A549 (cell line): ENCODE results near the gene CDH4.

ENCODE experiments used
- CHD4 ChIP-seq: fragments of 200-600 bp; sonication (generic); IDR thresholded peaks from 2 replicates; pipeline ENCODE4 v1.6.1; 2016; ENCODE audit warnings: antibody characterized with exemption, mild to moderate bottlenecking, borderline replicate concordance
- CTCF ChIP-seq: fragments of >200 bp; sonication (Bioruptor Twin); formaldehyde crosslinking; IDR thresholded peaks from 3 replicates; pipeline ENCODE4 v1.5.1; 2016
- EP300 ChIP-seq, 2 experiments: fragments of >200 bp; sonication (Bioruptor Twin); formaldehyde crosslinking; IDR thresholded peaks; 2 replicates in 1 of 2; 3 replicates in 1 of 2; pipeline ENCODE4 v1.6.1; 2016 to 2017
- HMGXB4 ChIP-seq: fragments of 250-450 bp; sonication (Bioruptor Pico); IDR thresholded peaks from 2 replicates; pipeline ENCODE4 v1.5.0; 2021; ENCODE audit warnings: mild to moderate bottlenecking, moderate library complexity, borderline replicate concordance
- JUN ChIP-seq, 2 experiments: fragments of >200 bp; sonication (Bioruptor Twin); formaldehyde crosslinking; IDR thresholded peaks; 2 replicates in 1 of 2; 3 replicates in 1 of 2; pipeline ENCODE4 v1.6.1; 2016 to 2017
- MAZ ChIP-seq: fragments of 150-350 bp; IDR thresholded peaks from 2 replicates; pipeline ENCODE4 v1.6.1; 2014; ENCODE audit warnings: antibody characterized with exemption, low read depth, low read length, borderline replicate concordance
- MYC ChIP-seq: IDR thresholded peaks from 2 replicates; pipeline ENCODE4 v1.6.1; 2012; ENCODE audit warnings: mild to moderate bottlenecking, inconsistent platforms, low read length, improper control_type of control experiment, borderline replicate concordance
- POLR2A ChIP-seq: IDR thresholded peaks from 2 replicates; pipeline ENCODE4 v1.6.1; 2012; ENCODE audit warnings: mild to moderate bottlenecking, low read length
- RARB ChIP-seq: fragments of 250-450 bp; sonication (Bioruptor Pico); IDR thresholded peaks from 2 replicates; pipeline ENCODE4 v1.8.0; 2021; ENCODE audit warnings: mild to moderate bottlenecking, moderate library complexity
- USF2 ChIP-seq: fragments of 450-650 bp; IDR thresholded peaks from 2 replicates; pipeline ENCODE4 v1.6.1; 2014; ENCODE audit warnings: antibody characterized with exemption

GRCh38 chr20:61288331-61288784 is 36.3 kb downstream of the CDH4 start:
- TF ChIP-seq CTCF = no peak
- TF ChIP-seq RARB (CRISPR knock-in tag) = no peak
- no peak for TF ChIP-seq CHD4
- no peak for TF ChIP-seq MAZ
- no peak for TF ChIP-seq MYC
- no peak for TF ChIP-seq HMGXB4
- no peak for TF ChIP-seq JUN (IDR thresholded peaks at IDR 0.05)
- no peak for TF ChIP-seq EP300 (IDR thresholded peaks at IDR 0.05)
- no peak for TF ChIP-seq USF2
- no peak for TF ChIP-seq POLR2A
